HepG2 (cell line): ENCODE results near the gene RNASE1. TPM values are rescaled to one million over a fixed set of nuclear protein-coding genes. Genes with fewer than 3 reads are reported as not detected.

Experiments used
- ATAC-seq: fragments of 200-7000 bp; cut with Tn5 transposase; 3 replicates; pipeline ENCODE4 v1.9.1; 2020; ENCODE audit warnings: mild to moderate bottlenecking, moderate library complexity
- BruUV-seq: library from RNA; stranded (reverse); fragments of 400-500 nt; replicated peaks from 2 replicates; lab custom pipeline; 2021; lab: Mats Ljungman, UMichigan
- CTCF ChIA-PET: fragments of 300-600 bp; formaldehyde crosslinking; extraction: SDS; loops from one replicate; lab custom pipeline; 2021; ENCODE audit warnings: low total read pairs, inconsistent platforms, low intra/inter-chr PET ratio; lab: Yijun Ruan, JAX
- POLR2A ChIA-PET: fragments of 350-600 bp; sonication (Branson Sonifier 250); formaldehyde crosslinking; loops from one replicate; lab custom pipeline; 2020; ENCODE audit warnings: antibody characterized with exemption, inconsistent platforms; lab: Yijun Ruan, JAX
- DNase-seq: peaks from one replicate; pipeline ENCODE4 v3.0.0-alpha.2; 2015; ENCODE audit warnings: low spot score
- FAIRE-seq: peaks from 3 replicates; lab custom pipeline; 2011; peaks lifted over from hg19 to GRCh38; lab: Jason Lieb, UNC
- H2AFZ ChIP-seq: one replicate; pipeline ENCODE4 v1.6.1; 2011; ENCODE audit warnings: low read length, inconsistent platforms
- H3K27ac ChIP-seq: fragments of 300-600 bp; 3 replicates; pipeline ENCODE4 v1.8.0; 2011; ENCODE audit warnings: mixed run types, mild to moderate bottlenecking, mixed read lengths, low read length, inconsistent platforms; ENCODE audit not compliant: insufficient read depth; ENCODE audit errors: extremely low read length
- H3K27me3 ChIP-seq, 2 experiments: fragments of 200-600 bp in 1 of 2; 2 replicates in 1 of 2; 3 replicates in 1 of 2; pipeline versions ENCODE4 v1.6.0 to v1.8.0; 2011; ENCODE audit warnings: low read length in 2 of 2, mild to moderate bottlenecking in 2 of 2, moderate library complexity in 2 of 2, inconsistent platforms in 1 of 2; ENCODE audit not compliant: insufficient read depth in 2 of 2, control insufficient read depth in 1 of 2
- H3K36me3 ChIP-seq, 2 experiments: fragments of 200-600 bp in 1 of 2; replicated peaks in 1 of 2; 2 replicates in 1 of 2; 3 replicates in 1 of 2; pipeline versions ENCODE4 v1.5.1 to v1.8.0; 2011; ENCODE audit warnings: low read length in 2 of 2, inconsistent platforms in 1 of 2; ENCODE audit not compliant: insufficient read depth in 2 of 2, control insufficient read depth in 1 of 2
- H3K4me1 ChIP-seq: 2 replicates; pipeline ENCODE4 v1.5.1; 2012; ENCODE audit warnings: low read length, inconsistent platforms; ENCODE audit not compliant: insufficient read depth
- H3K4me2 ChIP-seq: 2 replicates; pipeline ENCODE4 v1.6.0; 2011; ENCODE audit warnings: low read depth, low read length, inconsistent platforms
- H3K4me3 ChIP-seq, 3 experiments: fragments of 200-600 bp in 1 of 3; sonication (generic), shearing (Covaris generic) in 1 of 3; replicated peaks in 1 of 3; 2 replicates each; pipeline ENCODE4 v1.5.1; 2011 to 2016; ENCODE audit warnings: low read length in 3 of 3, inconsistent platforms in 2 of 3, low read depth in 2 of 3, mild to moderate bottlenecking in 2 of 3, control low read depth in 1 of 3, mixed read lengths in 1 of 3; ENCODE audit not compliant: insufficient read depth in 1 of 3
- H3K79me2 ChIP-seq: one replicate; pipeline ENCODE4 v1.6.1; 2011; ENCODE audit warnings: low read length, inconsistent platforms; ENCODE audit not compliant: insufficient read depth
- H3K9ac ChIP-seq: 2 replicates; pipeline ENCODE4 v1.6.0; 2011; ENCODE audit warnings: mild to moderate bottlenecking, low read depth, low read length, inconsistent platforms; ENCODE audit not compliant: insufficient read depth
- H3K9me3 ChIP-seq: 2 replicates; pipeline ENCODE4 v1.5.1; 2012; ENCODE audit warnings: mild to moderate bottlenecking, low read length
- H4K20me1 ChIP-seq: 2 replicates; pipeline ENCODE4 v1.6.0; 2011; ENCODE audit warnings: inconsistent platforms, mild to moderate bottlenecking, low read length, moderate library complexity; ENCODE audit not compliant: insufficient read depth
- ARHGAP35 ChIP-seq: sonication (generic); formaldehyde crosslinking; IDR thresholded peaks from 2 replicates; pipeline ENCODE4 v1.9.0; 2022; ENCODE audit warnings: mild to moderate bottlenecking, inconsistent platforms, moderate library complexity, missing genetic modification reagents, borderline replicate concordance
- ETV6 ChIP-seq: sonication (generic); formaldehyde crosslinking; conservative IDR thresholded peaks from 2 replicates; pipeline ENCODE4 v1.4.0; 2020; ENCODE audit warnings: missing genetic modification reagents
- GATAD2A ChIP-seq: IDR thresholded peaks from 2 replicates; pipeline ENCODE4 v1.6.1; 2016
- LCORL ChIP-seq, 2 experiments: fragments of 450-650 bp in 1 of 2; sonication (generic) in 1 of 2; formaldehyde crosslinking in 1 of 2; IDR thresholded peaks; 2 replicates each; pipeline versions ENCODE4 v1.5.0 to v1.6.1; 2017 to 2020; ENCODE audit warnings: antibody characterized with exemption in 1 of 2, missing genetic modification reagents in 1 of 2
- MBNL3 ChIP-seq: fragments of 250-450 bp; sonication (Bioruptor Pico); conservative IDR thresholded peaks from 2 replicates; pipeline ENCODE4 v1.8.0; 2022; ENCODE audit warnings: mild to moderate bottlenecking, inconsistent platforms
- POLR2AphosphoS2 ChIP-seq: IDR thresholded peaks from 2 replicates; pipeline ENCODE4 v1.6.1; 2011; ENCODE audit warnings: low read depth, low read length, improper control_type of control experiment
- TARDBP ChIP-seq: sonication (generic); formaldehyde crosslinking; IDR thresholded peaks from 2 replicates; pipeline ENCODE4 v1.8.0; 2022; ENCODE audit warnings: mild to moderate bottlenecking, missing genetic modification reagents
- THYN1 ChIP-seq: sonication (generic); formaldehyde crosslinking; IDR thresholded peaks from 2 replicates; pipeline ENCODE4 v1.8.1; 2023; ENCODE audit warnings: low read depth, mild to moderate bottlenecking, moderate library complexity, missing genetic modification reagents, borderline replicate concordance
- ZFP1 ChIP-seq: IDR thresholded peaks from 2 replicates; pipeline ENCODE4 v1.6.1; 2016
- ZNF235 ChIP-seq: sonication (generic); formaldehyde crosslinking; IDR thresholded peaks from 2 replicates; pipeline ENCODE4 v1.8.1; 2023; ENCODE audit warnings: mild to moderate bottlenecking, missing genetic modification reagents, borderline replicate concordance
- ZNF703 ChIP-seq: sonication (generic); formaldehyde crosslinking; IDR thresholded peaks from 2 replicates; pipeline ENCODE4 v1.5.1; 2020; ENCODE audit warnings: missing genetic modification reagents, mild to moderate bottlenecking, moderate library complexity, borderline replicate concordance
- WGBS: methylation state at CpG from one replicate; pipeline ENCODE4 v1.1.6; 2017; ENCODE audit warnings: low lambda C conversion rate; 5-methylcytosine and 5-hydroxymethylcytosine counted together
- in situ Hi-C: cut with HindIII; loops from 2 replicates; pipeline ENCODE4 v1.10.0; 2017; ENCODE audit warnings: low pct_unique_long_range_greater_than_20kb; ENCODE audit not compliant: extremely low pct_ligation_motif_present
- intact Hi-C: fragments of 100-400 bp; cut with micrococcal nuclease; formaldehyde crosslinking; loops from one replicate; pipeline ENCODE4 v1.10.0; 2022; ENCODE audit not compliant: unreplicated experiment
- polyA plus RNA-seq, 8 experiments: library from polyadenylated mRNA; depleted of rRNA in 3 of 8; stranded (reverse) in 7 of 8; unstranded in 1 of 8; fragments of >200 nt; fragmentation: Illumina TruSeq in 4 of 8; extraction: Trizol in 4 of 8; gene quantifications; 2 replicates each; pipeline versions ENCODE4 v1.2.1 to v1.2.3, GENCODE V29; 2011 to 2016; ENCODE audit warnings: low read depth in 4 of 8, missing spikeins in 1 of 8, mixed read lengths in 1 of 8; ENCODE audit not compliant: insufficient read depth in 1 of 8
- total RNA-seq, 5 experiments: library from RNA; depleted of rRNA; stranded (reverse); fragments of >200 nt; fragmentation: Illumina TruSeq; extraction: Trizol; gene quantifications; 2 replicates each; pipeline ENCODE4 v1.2.3, GENCODE V29; 2016; ENCODE audit warnings: low read depth in 1 of 5
- TF ChIP-seq, protein P1 (sequence below), 2 experiments: sonication (generic) in 1 of 2; formaldehyde crosslinking in 1 of 2; IDR thresholded peaks; 2 replicates each; pipeline versions ENCODE4 v1.6.1 to v1.9.0; 2014 to 2022; ENCODE audit warnings: antibody characterized with exemption in 1 of 2, borderline replicate concordance in 1 of 2, inconsistent platforms in 1 of 2, low read depth in 1 of 2, missing genetic modification reagents in 1 of 2
- TF ChIP-seq, protein P2 (sequence below): sonication (generic); formaldehyde crosslinking; IDR thresholded peaks from 2 replicates; pipeline ENCODE4 v1.9.0; 2021; ENCODE audit warnings: missing genetic modification reagents, borderline replicate concordance
- TF ChIP-seq, protein P3 (sequence below): sonication (generic); formaldehyde crosslinking; IDR thresholded peaks from 2 replicates; pipeline ENCODE4 v1.5.0; 2020; ENCODE audit warnings: missing genetic modification reagents

The RNASE1 gene
- total and polyA plus RNA-seq, 2 of the 13 experiments (the other 11 are each of a cell fraction or from before 2014, with no cell fraction given): not detected

DNA sequence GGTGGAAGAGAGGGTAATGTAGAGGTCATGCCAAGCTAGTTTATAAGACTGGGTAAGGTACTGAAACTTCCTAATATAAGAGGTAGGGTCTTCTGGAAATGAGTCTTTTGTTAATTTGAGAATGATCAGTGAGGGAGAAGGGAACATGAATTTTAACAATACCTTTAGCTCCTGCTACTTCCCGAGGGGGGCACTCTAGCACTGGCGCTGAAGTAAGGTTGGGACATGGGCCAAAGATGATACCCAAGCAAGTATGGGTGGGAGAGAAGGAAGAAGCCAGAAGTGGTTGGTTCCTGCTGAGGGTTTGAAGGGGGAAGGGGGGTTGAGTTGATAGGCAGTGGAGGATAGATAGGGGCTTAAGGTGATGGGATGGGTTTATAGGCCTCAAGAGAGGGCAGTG lies 32.3 kb upstream of the RNASE1 start (continued):
- TF ChIP-seq, protein P1, sequence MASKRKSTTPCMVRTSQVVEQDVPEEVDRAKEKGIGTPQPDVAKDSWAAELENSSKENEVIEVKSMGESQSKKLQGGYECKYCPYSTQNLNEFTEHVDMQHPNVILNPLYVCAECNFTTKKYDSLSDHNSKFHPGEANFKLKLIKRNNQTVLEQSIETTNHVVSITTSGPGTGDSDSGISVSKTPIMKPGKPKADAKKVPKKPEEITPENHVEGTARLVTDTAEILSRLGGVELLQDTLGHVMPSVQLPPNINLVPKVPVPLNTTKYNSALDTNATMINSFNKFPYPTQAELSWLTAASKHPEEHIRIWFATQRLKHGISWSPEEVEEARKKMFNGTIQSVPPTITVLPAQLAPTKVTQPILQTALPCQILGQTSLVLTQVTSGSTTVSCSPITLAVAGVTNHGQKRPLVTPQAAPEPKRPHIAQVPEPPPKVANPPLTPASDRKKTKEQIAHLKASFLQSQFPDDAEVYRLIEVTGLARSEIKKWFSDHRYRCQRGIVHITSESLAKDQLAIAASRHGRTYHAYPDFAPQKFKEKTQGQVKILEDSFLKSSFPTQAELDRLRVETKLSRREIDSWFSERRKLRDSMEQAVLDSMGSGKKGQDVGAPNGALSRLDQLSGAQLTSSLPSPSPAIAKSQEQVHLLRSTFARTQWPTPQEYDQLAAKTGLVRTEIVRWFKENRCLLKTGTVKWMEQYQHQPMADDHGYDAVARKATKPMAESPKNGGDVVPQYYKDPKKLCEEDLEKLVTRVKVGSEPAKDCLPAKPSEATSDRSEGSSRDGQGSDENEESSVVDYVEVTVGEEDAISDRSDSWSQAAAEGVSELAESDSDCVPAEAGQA (IDR thresholded peaks at IDR 0.05; ENCODE audit: low read depth): no peak
- TF ChIP-seq, protein P1 (CRISPR knock-in tag; IDR thresholded peaks at IDR 0.05; ENCODE audit: borderline replicate concordance): no peak
- TF ChIP-seq ZFP1 (CRISPR knock-in tag): no peak

DNA sequence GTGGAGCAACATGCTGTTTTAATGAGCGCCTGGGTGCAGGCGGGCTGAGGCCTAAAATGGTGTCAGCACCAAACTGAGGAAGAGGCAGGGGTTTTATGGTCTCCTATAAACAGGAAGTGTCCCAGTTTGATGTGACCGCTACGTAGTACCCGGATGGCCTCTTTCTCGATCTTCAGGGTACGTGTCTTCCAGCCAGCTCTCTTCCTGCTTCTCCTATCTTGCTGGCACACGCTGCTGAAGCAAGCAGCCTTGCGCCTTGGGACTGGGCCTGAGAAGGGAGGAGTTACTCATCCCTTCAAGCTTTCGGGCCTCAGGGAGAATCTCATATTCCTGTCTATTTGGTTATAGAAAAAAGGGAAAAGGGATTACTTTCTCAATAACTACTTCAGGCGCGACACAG lies 28.2 kb upstream of the RNASE1 start:
- intact Hi-C loops (no loop called here), in situ Hi-C loops (no loop called here)
- Histone ChIP-seq H3K27me3 (peaks cover 0 to 12% of the 10 kb centered on the region in 2 experiments; a peak in 2 of 5 replicates), H3K27ac (no peak overlapping the region), H3K36me3 (no peaks in the 10 kb centered on the region), H2AFZ (no peak overlapping the region), H3K4me3 (no peak overlapping the region), H3K9me3 (no peaks in the 10 kb centered on the region), H3K9ac (no peak overlapping the region), H4K20me1 (no peaks in the 10 kb centered on the region), H3K4me1 (no peaks in the 10 kb centered on the region), H3K4me2 (no peak overlapping the region), H3K79me2 (no peaks in the 10 kb centered on the region)
- no TSS peak for BruUV-seq
- ChIA-PET POLR2A (no interaction called here), CTCF (no interaction called here)
- 59% methylated on average over 12 of the region's 12 CpGs for WGBS
- no peak for ATAC-seq
- no peak for FAIRE-seq
- DNase-seq: no peak
- TF ChIP-seq TARDBP (CRISPR knock-in tag) (no peak), ZNF235 (CRISPR knock-in tag) (no peak), THYN1 (CRISPR knock-in tag) (no peak), ZNF703 (CRISPR knock-in tag) (no peak), MBNL3 (CRISPR knock-in tag) (no peak), LCORL (IDR thresholded peaks at IDR 0.05) (no peak), LCORL (CRISPR knock-in tag; IDR thresholded peaks at IDR 0.05) (no peak), POLR2AphosphoS2 (no peak), ETV6 (no peak), GATAD2A (CRISPR knock-in tag) (no peak), ARHGAP35 (CRISPR knock-in tag) (no peak)
- TF ChIP-seq, protein P2, sequence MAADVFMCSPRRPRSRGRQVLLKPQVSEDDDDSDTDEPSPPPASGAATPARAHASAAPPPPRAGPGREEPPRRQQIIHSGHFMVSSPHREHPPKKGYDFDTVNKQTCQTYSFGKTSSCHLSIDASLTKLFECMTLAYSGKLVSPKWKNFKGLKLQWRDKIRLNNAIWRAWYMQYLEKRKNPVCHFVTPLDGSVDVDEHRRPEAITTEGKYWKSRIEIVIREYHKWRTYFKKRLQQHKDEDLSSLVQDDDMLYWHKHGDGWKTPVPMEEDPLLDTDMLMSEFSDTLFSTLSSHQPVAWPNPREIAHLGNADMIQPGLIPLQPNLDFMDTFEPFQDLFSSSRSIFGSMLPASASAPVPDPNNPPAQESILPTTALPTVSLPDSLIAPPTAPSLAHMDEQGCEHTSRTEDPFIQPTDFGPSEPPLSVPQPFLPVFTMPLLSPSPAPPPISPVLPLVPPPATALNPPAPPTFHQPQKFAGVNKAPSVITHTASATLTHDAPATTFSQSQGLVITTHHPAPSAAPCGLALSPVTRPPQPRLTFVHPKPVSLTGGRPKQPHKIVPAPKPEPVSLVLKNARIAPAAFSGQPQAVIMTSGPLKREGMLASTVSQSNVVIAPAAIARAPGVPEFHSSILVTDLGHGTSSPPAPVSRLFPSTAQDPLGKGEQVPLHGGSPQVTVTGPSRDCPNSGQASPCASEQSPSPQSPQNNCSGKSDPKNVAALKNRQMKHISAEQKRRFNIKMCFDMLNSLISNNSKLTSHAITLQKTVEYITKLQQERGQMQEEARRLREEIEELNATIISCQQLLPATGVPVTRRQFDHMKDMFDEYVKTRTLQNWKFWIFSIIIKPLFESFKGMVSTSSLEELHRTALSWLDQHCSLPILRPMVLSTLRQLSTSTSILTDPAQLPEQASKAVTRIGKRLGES (CRISPR knock-in tag): no peak
- TF ChIP-seq, protein P3, sequence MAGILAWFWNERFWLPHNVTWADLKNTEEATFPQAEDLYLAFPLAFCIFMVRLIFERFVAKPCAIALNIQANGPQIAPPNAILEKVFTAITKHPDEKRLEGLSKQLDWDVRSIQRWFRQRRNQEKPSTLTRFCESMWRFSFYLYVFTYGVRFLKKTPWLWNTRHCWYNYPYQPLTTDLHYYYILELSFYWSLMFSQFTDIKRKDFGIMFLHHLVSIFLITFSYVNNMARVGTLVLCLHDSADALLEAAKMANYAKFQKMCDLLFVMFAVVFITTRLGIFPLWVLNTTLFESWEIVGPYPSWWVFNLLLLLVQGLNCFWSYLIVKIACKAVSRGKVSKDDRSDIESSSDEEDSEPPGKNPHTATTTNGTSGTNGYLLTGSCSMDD (CRISPR knock-in tag): no peak
